DOHH2 (cell line): ENCODE measurements around the gene CLSTN1.
A peak's percentile ranks its signal among the peaks of the same experiment; 100 is the strongest.

ENCODE experiments used
- H3F3A ChIP-seq: fragments of 200-600 bp; sonication (generic), shearing (Covaris generic); 2 replicates; pipeline ENCODE4 v1.6.0; 2016; ENCODE audit warnings: antibody characterized with exemption, mild to moderate bottlenecking; ENCODE audit not compliant: control insufficient read depth, insufficient read depth
- H3K27ac ChIP-seq: fragments of 200-600 bp; sonication (generic); 2 replicates; pipeline ENCODE4 v1.5.1; 2014; ENCODE audit warnings: low read depth, mild to moderate bottlenecking, low read length, moderate library complexity
- H3K27me3 ChIP-seq: fragments of 200-600 bp; sonication (generic); 2 replicates; pipeline ENCODE4 v1.6.1; 2014; ENCODE audit warnings: mild to moderate bottlenecking, low read length, mixed read lengths; ENCODE audit not compliant: control insufficient read depth
- H3K36me3 ChIP-seq: fragments of 200-600 bp; sonication (generic); 2 replicates; pipeline ENCODE4 v1.6.1; 2014; ENCODE audit warnings: mild to moderate bottlenecking, low read length, moderate library complexity, mixed read lengths; ENCODE audit not compliant: control insufficient read depth
- H3K4me1 ChIP-seq: fragments of 200-600 bp; sonication (generic); 2 replicates; pipeline ENCODE4 v1.6.1; 2014; ENCODE audit warnings: mild to moderate bottlenecking, low read length, mixed read lengths; ENCODE audit not compliant: control insufficient read depth
- H3K4me2 ChIP-seq: fragments of 200-600 bp; sonication (generic); 2 replicates; pipeline ENCODE4 v1.6.0; 2014; ENCODE audit warnings: mild to moderate bottlenecking, low read length, moderate library complexity
- H3K4me3 ChIP-seq: fragments of 200-600 bp; sonication (generic); 2 replicates; pipeline ENCODE4 v1.5.1; 2014; ENCODE audit warnings: mild to moderate bottlenecking, low read length, mixed read lengths
- H3K79me2 ChIP-seq: fragments of 200-600 bp; sonication (generic); 2 replicates; pipeline ENCODE4 v1.6.1; 2014; ENCODE audit warnings: mild to moderate bottlenecking, low read length, mixed read lengths; ENCODE audit not compliant: control insufficient read depth
- H3K9me2 ChIP-seq: fragments of 200-600 bp; sonication (generic); replicated peaks from 2 replicates; pipeline ENCODE4 v1.6.1; 2014; ENCODE audit warnings: mild to moderate bottlenecking, low read length, mixed read lengths; ENCODE audit not compliant: control insufficient read depth
- H3K9me3 ChIP-seq: fragments of 200-600 bp; sonication (generic); 2 replicates; pipeline ENCODE4 v1.6.1; 2014; ENCODE audit warnings: antibody characterized with exemption, low read length, mixed read lengths; ENCODE audit not compliant: control insufficient read depth, insufficient read depth
- H4K20me1 ChIP-seq: fragments of 200-600 bp; sonication (generic); 2 replicates; pipeline ENCODE4 v1.6.0; 2014; ENCODE audit warnings: low read depth, mild to moderate bottlenecking, antibody characterized with exemption, low read length, moderate library complexity; ENCODE audit not compliant: control insufficient read depth, insufficient read depth
- EZH2phosphoT487 ChIP-seq: fragments of 200-600 bp; sonication (generic); IDR thresholded peaks from 2 replicates; pipeline ENCODE4 v1.6.1; 2017; ENCODE audit warnings: borderline replicate concordance, mild to moderate bottlenecking, antibody characterized with exemption, low read length, moderate library complexity, mixed read lengths
- TF ChIP-seq, protein P1 (sequence below): fragments of 200-600 bp; sonication (generic); IDR thresholded peaks from one replicate; pipeline ENCODE4 v1.5.1; 2014; ENCODE audit warnings: antibody characterized with exemption, mild to moderate bottlenecking, low read depth, low read length; ENCODE audit not compliant: poor library complexity, severe bottlenecking

CLSTN1 gene

DNA sequence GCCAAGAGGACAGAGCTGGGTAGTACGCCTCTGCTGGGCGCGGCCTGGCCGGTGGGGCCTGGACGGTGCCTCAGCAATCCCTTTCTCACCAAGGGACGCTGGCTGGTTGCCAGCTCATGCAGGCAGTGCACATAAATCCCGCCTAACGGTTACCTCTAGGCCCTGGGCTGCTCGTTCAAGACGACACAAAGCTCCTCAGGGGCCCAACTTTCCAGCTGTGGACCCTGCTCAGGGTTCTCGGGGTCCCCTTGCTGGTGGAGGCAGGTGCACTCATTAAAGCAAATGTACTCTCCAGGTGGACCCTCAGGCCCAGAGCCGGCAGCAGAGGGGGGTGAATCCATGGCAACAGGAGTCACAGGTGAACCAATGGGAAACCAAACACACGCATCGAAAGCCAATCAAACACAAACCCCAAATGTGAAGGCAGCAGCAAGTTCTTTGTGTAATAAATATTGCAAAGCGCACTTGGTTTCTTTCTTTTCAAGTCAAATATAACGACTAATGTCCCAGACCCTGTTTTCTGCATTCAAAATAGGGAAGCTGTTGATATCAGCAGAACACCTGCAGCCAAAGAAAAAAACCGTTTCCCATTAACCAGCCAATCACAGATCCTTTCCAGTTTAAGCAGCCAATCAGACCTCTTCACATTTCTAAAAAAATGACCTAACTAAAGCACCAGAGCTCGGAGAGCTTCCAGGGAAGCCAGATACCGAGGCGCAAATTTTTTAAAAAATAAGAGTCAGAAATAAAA is 26.1 kb upstream of the CLSTN1 start:
- Histone ChIP-seq H3K4me2 (peak overlapping the region; percentile 97), H3K4me1 (peaks cover 70% of the 10 kb centered on the region), H4K20me1 (no peaks in the 10 kb centered on the region), H3K27ac (peak overlapping the region; percentile 100), H3K9me3 (peaks cover 18% of the 10 kb centered on the region), H3K9me2 (no peaks in the 10 kb centered on the region), H3K79me2 (peaks cover 37% of the 10 kb centered on the region), H3F3A (peaks cover 16% of the 10 kb centered on the region), H3K27me3 (no peaks in the 10 kb centered on the region), H3K4me3 (peak overlapping the region; percentile 81), H3K36me3 (peaks cover 37% of the 10 kb centered on the region)
- TF ChIP-seq, protein P1, sequence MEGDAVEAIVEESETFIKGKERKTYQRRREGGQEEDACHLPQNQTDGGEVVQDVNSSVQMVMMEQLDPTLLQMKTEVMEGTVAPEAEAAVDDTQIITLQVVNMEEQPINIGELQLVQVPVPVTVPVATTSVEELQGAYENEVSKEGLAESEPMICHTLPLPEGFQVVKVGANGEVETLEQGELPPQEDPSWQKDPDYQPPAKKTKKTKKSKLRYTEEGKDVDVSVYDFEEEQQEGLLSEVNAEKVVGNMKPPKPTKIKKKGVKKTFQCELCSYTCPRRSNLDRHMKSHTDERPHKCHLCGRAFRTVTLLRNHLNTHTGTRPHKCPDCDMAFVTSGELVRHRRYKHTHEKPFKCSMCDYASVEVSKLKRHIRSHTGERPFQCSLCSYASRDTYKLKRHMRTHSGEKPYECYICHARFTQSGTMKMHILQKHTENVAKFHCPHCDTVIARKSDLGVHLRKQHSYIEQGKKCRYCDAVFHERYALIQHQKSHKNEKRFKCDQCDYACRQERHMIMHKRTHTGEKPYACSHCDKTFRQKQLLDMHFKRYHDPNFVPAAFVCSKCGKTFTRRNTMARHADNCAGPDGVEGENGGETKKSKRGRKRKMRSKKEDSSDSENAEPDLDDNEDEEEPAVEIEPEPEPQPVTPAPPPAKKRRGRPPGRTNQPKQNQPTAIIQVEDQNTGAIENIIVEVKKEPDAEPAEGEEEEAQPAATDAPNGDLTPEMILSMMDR: peak; percentile 11
- TF ChIP-seq EZH2phosphoT487: no peak

GRCh38 chr1:9848022-9848421 is 24.3 kb upstream of the CLSTN1 start:
- peaks cover 16% of the 10 kb centered on the region for H3F3A ChIP-seq
- peak overlapping the region; percentile 100 for H3K27ac ChIP-seq
- H3K4me3 ChIP-seq: peak overlapping the region; percentile 81

GRCh38 chr1:9847269-9847668 is 23.5 kb upstream of the CLSTN1 start:
- Histone ChIP-seq H4K20me1 (no peaks in the 10 kb centered on the region), H3K9me3 (peaks cover under 1% of the 10 kb centered on the region; the same call in 1 of the 2 replicates), H3K4me1 (peaks cover 77% of the 10 kb centered on the region), H3K27me3 (no peaks in the 10 kb centered on the region), H3K36me3 (peaks cover 15% of the 10 kb centered on the region), H3K27ac (peak overlapping the region; percentile 100; the same call in 1 of the 2 replicates), H3K4me3 (peak overlapping the region; percentile 81), H3K4me2 (peak overlapping the region; percentile 97), H3K79me2 (peaks cover 25% of the 10 kb centered on the region), H3K9me2 (no peaks in the 10 kb centered on the region), H3F3A (peaks cover 16% of the 10 kb centered on the region)
- TF ChIP-seq, protein P1: no peak

More at GRCh38 chr1:9848022-9848421, 24.3 kb upstream of the CLSTN1 start:
- peaks cover 22% of the 10 kb centered on the region for H3K36me3 ChIP-seq
- no peak for TF ChIP-seq EZH2phosphoT487
- TF ChIP-seq, protein P1: no peak
- peaks cover 32% of the 10 kb centered on the region for H3K79me2 ChIP-seq
- H3K4me2 ChIP-seq: peak overlapping the region; percentile 97
- H3K9me3 ChIP-seq: peaks cover 8% of the 10 kb centered on the region
- no peaks in the 10 kb centered on the region for H3K27me3 ChIP-seq
- no peaks in the 10 kb centered on the region for H3K9me2 ChIP-seq
- no peaks in the 10 kb centered on the region for H4K20me1 ChIP-seq
- peaks cover 77% of the 10 kb centered on the region for H3K4me1 ChIP-seq
